ENCODE results near the gene ANKRD30A. TPM values are rescaled to one million over a fixed set of nuclear protein-coding genes. Genes with fewer than 3 reads are reported as not detected.
"Not testable (repeated sequence)": the region's sequence is repeated elsewhere in the genome, so short reads cannot be mapped to it uniquely, and the experiment has no call there.

ANKRD30A gene
- polyA plus RNA-seq, 4 donors: 0.19 TPM; not detected in 3

DNA sequence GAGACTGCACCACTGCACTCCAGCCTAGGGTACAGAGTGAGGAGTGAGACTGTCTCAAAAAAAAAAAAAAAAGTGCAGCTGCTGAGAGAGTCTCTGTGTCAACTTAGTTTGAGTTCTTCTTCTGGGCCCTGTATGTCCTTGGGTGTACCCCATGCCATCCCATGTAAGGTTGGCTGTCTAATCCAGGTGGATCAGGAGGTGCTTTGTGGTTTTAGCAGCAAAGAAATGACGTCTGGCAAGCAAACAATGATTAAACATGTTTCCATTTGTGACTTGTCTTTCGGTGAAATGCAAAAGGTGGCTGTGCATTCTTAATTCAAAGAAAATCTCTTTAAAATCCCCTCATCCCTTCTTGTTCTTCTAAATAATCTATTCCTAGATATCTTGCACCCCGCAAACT, 255.9 kb downstream of the ANKRD30A start:
- FAIRE-seq (no peak), DNase-seq (no peak)
- Histone ChIP-seq H3K27ac (ENCODE audit: low read depth in 1 of 3, low read length in 2 of 3) (no peak overlapping the region), H3K4me1 (ENCODE audit: control insufficient read depth in 3 of 3, insufficient read depth in 2 of 3, low read depth in 1 of 3, low read length in 2 of 3) (no peaks in the 10 kb centered on the region), H3K9me3 (ENCODE audit: control insufficient read depth in 2 of 2, insufficient read depth in 1 of 2, low read depth in 1 of 2, low read length in 1 of 2) (peaks cover 0 to 29% of the 10 kb centered on the region in 2 donors), H3K4me3 (ENCODE audit: low read depth in 1 of 3, low read length in 3 of 3) (no peak overlapping the region), H3K27me3 (ENCODE audit: control insufficient read depth in 3 of 3, insufficient read depth in 3 of 3, low read length in 3 of 3) (no peaks in the 10 kb centered on the region), H3K36me3 (ENCODE audit: control insufficient read depth in 3 of 3, insufficient read depth in 2 of 3, low read depth in 1 of 3, low read length in 3 of 3) (no peaks in the 10 kb centered on the region)
- 77 to 81% (median 78%) methylated on average over 3 of the region's 3 CpGs for WGBS, 3 donors

DNA sequence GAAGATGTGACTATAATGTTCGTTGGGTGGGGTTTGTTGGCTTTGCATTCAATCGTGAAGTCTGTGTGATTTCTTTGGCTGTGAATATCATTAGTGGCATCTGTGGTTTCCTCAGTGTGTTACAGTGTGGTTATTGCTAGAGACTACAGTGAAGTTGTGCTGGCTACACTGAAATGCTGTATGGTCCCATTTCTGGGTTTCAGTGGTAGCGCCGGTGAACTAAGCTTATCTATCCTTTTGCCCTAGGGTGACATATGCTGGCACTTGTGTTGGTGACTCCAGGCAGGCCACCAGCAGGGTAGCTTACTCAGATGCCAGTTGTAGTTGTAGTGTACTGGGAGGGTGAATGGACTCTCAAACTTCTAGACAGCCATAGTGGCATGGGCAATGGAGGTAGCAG, 259.5 kb downstream of the ANKRD30A start:
- Histone ChIP-seq H3K36me3 (ENCODE audit: control insufficient read depth in 3 of 3, insufficient read depth in 2 of 3, low read depth in 1 of 3, low read length in 3 of 3) (no peaks in the 10 kb centered on the region), H3K27ac (ENCODE audit: low read depth in 1 of 3, low read length in 2 of 3) (no peak overlapping the region), H3K27me3 (ENCODE audit: control insufficient read depth in 3 of 3, insufficient read depth in 3 of 3, low read length in 3 of 3) (no peaks in the 10 kb centered on the region), H3K4me1 (ENCODE audit: control insufficient read depth in 3 of 3, insufficient read depth in 2 of 3, low read depth in 1 of 3, low read length in 2 of 3) (no peaks in the 10 kb centered on the region), H3K9me3 (ENCODE audit: control insufficient read depth in 2 of 2, insufficient read depth in 1 of 2, low read depth in 1 of 2, low read length in 1 of 2) (peaks cover 0 to 31% of the 10 kb centered on the region in 2 donors), H3K4me3 (ENCODE audit: low read depth in 1 of 3, low read length in 3 of 3) (no peak overlapping the region)
- FAIRE-seq (no peak), DNase-seq (no peak)
- 60 to 83% (median 81%) methylated on average over 4 of the region's 4 CpGs for WGBS, 3 donors

DNA sequence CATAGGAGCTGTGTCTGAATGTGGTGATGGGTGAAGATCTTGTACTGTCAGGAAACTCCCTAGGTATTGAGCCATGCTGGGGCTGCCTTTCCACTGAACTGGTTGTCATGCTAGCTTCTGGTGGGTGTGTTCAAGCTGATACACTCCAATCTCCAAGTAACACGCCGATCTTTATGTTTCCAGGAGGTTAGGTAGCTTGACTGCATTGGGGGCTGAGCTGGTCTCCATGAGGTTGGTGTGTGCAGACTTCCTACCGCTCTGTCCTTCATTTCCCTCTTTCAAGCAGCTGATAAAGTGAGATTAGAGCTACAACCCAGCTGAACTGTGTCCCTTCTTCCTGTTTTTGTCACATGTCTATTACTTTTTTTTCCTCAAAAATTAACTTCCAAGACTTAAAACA, 265.5 kb downstream of the ANKRD30A start:
- H3K27ac ChIP-seq (ENCODE audit: low read depth in 1 of 3, low read length in 2 of 3): no peak overlapping the region
- DNase-seq: no peak
- no peak overlapping the region for H3K4me3 ChIP-seq (ENCODE audit: low read depth in 1 of 3, low read length in 3 of 3)
- peaks cover 4 to 25% of the 10 kb centered on the region in 2 donors for H3K9me3 ChIP-seq (ENCODE audit: control insufficient read depth in 2 of 2, insufficient read depth in 1 of 2, low read depth in 1 of 2, low read length in 1 of 2)
- no peaks in the 10 kb centered on the region for H3K36me3 ChIP-seq (ENCODE audit: control insufficient read depth in 3 of 3, insufficient read depth in 2 of 3, low read depth in 1 of 3, low read length in 3 of 3)
- WGBS, 3 donors: 79 to 84% (median 79%) methylated on average over 3 of the region's 3 CpGs
- no peak for FAIRE-seq
- no peaks in the 10 kb centered on the region for H3K4me1 ChIP-seq (ENCODE audit: control insufficient read depth in 3 of 3, insufficient read depth in 2 of 3, low read depth in 1 of 3, low read length in 2 of 3)
- H3K27me3 ChIP-seq (ENCODE audit: control insufficient read depth in 3 of 3, insufficient read depth in 3 of 3, low read length in 3 of 3): no peaks in the 10 kb centered on the region

DNA sequence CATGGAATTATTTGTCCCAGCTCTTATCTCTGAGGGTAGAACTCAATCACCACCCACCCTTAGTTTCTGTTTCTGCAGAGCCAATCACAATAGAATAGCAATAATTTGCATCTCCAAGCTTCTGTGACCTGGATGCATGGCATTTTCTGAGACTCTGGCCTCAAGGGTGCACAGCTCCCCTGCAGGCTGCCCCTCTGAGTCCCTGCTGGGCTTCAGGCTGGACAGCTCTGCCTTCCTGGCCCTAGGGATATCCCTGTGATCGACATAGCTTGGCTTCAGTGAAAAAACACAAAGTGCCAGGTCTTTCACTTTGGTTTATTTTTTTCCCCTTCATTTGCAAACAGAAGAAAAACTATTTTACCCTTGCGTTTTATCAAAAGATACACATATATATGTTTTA, 275.4 kb downstream of the ANKRD30A start:
- not testable (repeated sequence) for H3K36me3 ChIP-seq (ENCODE audit: control insufficient read depth in 3 of 3, insufficient read depth in 2 of 3, low read depth in 1 of 3, low read length in 3 of 3); H3K4me1 ChIP-seq (ENCODE audit: control insufficient read depth in 3 of 3, insufficient read depth in 2 of 3, low read depth in 1 of 3, low read length in 2 of 3); H3K27ac ChIP-seq (ENCODE audit: low read depth in 1 of 3, low read length in 2 of 3); H3K4me3 ChIP-seq (ENCODE audit: low read depth in 1 of 3, low read length in 3 of 3); FAIRE-seq; H3K9me3 ChIP-seq (ENCODE audit: control insufficient read depth in 2 of 2, insufficient read depth in 1 of 2, low read depth in 1 of 2, low read length in 1 of 2); DNase-seq; H3K27me3 ChIP-seq (ENCODE audit: control insufficient read depth in 3 of 3, insufficient read depth in 3 of 3, low read length in 3 of 3)
- 57 to 68% (median 64%) methylated on average over 2 of the region's 2 CpGs for WGBS, 3 donors

DNA sequence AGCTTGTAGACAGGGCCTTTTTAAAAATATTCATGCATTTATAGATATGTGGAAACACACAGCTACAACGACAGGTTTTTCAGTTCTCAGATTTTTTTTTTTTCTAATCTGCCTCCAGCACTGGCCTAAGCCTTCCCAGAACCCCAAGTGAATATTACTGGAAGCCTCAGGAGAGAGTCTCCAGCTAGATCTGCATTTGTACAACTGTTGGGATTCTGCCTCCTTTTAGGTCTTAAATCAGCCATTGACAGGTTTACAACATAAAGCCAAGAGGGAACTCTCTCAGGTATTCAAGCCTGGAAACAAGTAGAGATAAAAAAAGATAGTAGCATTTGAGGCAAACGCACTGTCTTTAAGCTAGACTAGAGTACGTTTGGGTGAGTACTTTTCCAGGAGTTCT, 275.8 kb downstream of the ANKRD30A start:
- no peak for FAIRE-seq
- H3K36me3 ChIP-seq (ENCODE audit: control insufficient read depth in 3 of 3, insufficient read depth in 2 of 3, low read depth in 1 of 3, low read length in 3 of 3): no peaks in the 10 kb centered on the region
- H3K9me3 ChIP-seq (ENCODE audit: control insufficient read depth in 2 of 2, insufficient read depth in 1 of 2, low read depth in 1 of 2, low read length in 1 of 2): peaks cover 0 to 2% of the 10 kb centered on the region in 2 donors
- H3K4me3 ChIP-seq (ENCODE audit: low read depth in 1 of 3, low read length in 3 of 3): no peak overlapping the region
- H3K4me1 ChIP-seq (ENCODE audit: control insufficient read depth in 3 of 3, insufficient read depth in 2 of 3, low read depth in 1 of 3, low read length in 2 of 3): no peaks in the 10 kb centered on the region
- 44 to 63% (median 60%) methylated on average over 3 of the region's 3 CpGs for WGBS, 3 donors
- DNase-seq: no peak
- no peaks in the 10 kb centered on the region for H3K27me3 ChIP-seq (ENCODE audit: control insufficient read depth in 3 of 3, insufficient read depth in 3 of 3, low read length in 3 of 3)
- H3K27ac ChIP-seq (ENCODE audit: low read depth in 1 of 3, low read length in 2 of 3): no peak overlapping the region

DNA sequence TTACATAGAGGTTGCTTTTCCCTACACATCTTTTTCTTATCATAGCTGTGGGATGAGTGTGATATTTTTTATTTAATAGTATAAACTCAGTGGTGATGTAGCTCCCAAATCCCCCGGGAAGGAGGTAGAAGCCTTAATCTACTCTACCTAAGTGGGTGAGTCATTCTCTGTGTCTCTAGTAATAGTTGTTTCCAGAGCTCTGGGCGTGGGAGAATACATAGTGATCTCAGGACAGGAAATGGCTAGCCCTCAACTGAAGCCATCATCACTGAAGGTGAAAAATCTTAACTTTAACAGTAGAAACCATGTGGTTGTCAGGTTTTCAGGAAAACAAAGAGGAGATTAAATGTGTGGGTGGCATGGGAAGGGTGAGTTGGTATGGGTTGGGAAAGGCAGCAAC, 278.4 kb downstream of the ANKRD30A start:
- DNase-seq (no peak), FAIRE-seq (no peak)
- H3K4me3 ChIP-seq (ENCODE audit: low read depth in 1 of 3, low read length in 3 of 3): no peak overlapping the region
- 41 to 49% (median 49%) methylated on average over 2 of the region's 2 CpGs for WGBS, 3 donors
- no peaks in the 10 kb centered on the region for H3K36me3 ChIP-seq (ENCODE audit: control insufficient read depth in 3 of 3, insufficient read depth in 2 of 3, low read depth in 1 of 3, low read length in 3 of 3)
- H3K4me1 ChIP-seq (ENCODE audit: control insufficient read depth in 3 of 3, insufficient read depth in 2 of 3, low read depth in 1 of 3, low read length in 2 of 3): no peaks in the 10 kb centered on the region
- peaks cover 0 to 2% of the 10 kb centered on the region in 2 donors for H3K9me3 ChIP-seq (ENCODE audit: control insufficient read depth in 2 of 2, insufficient read depth in 1 of 2, low read depth in 1 of 2, low read length in 1 of 2)
- H3K27ac ChIP-seq (ENCODE audit: low read depth in 1 of 3, low read length in 2 of 3): no peak overlapping the region
- H3K27me3 ChIP-seq (ENCODE audit: control insufficient read depth in 3 of 3, insufficient read depth in 3 of 3, low read length in 3 of 3): no peaks in the 10 kb centered on the region
